HG03521 (cell line): ENCODE data around the gene SPATA16.

Source experiments
- ATAC-seq: cut with Tn5 transposase; IDR thresholded peaks from one replicate; pipeline ENCODE4 v1.9.1; 2021; ENCODE audit warnings: mild to moderate bottlenecking, moderate library complexity; ENCODE audit not compliant: unreplicated experiment

The SPATA16 gene

GRCh38 chr3:173007079-173007723 is 133.8 kb downstream of the SPATA16 start:
- no peak for ATAC-seq

GRCh38 chr3:173006006-173006405 is 135.0 kb downstream of the SPATA16 start:
- ATAC-seq: no peak

- no peak for ATAC-seq
These were observed 136.4 kb downstream of the SPATA16 start for GRCh38 chr3:173004681-173005080.

GRCh38 chr3:173003956-173004355 is 137.1 kb downstream of the SPATA16 start:
- no peak for ATAC-seq

- no peak for ATAC-seq
These were observed 137.6 kb downstream of the SPATA16 start for GRCh38 chr3:173003471-173003870.

DNA sequence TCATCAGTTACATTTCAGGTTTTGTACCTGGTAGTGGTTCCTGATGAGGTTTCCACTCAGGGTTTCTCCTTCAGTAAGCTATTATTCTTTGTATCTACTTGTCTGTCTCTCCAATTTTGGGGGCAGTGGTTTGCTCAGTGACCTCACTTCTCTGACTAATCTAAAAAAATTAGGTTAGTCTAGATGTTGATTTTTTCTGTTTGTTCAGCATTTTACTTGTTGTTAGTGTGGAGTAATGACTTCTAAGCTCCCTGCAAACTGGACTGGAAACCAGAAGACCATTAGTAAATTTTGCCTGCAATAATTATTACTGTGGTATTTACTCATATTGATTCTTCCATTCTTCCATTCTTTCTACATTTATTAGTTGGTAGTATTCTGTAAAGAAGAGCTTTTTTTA is 139.4 kb downstream of the SPATA16 start:
- no peak for ATAC-seq

- ATAC-seq: no peak
These were observed 140.5 kb downstream of the SPATA16 start for GRCh38 chr3:173000553-173000952.

DNA sequence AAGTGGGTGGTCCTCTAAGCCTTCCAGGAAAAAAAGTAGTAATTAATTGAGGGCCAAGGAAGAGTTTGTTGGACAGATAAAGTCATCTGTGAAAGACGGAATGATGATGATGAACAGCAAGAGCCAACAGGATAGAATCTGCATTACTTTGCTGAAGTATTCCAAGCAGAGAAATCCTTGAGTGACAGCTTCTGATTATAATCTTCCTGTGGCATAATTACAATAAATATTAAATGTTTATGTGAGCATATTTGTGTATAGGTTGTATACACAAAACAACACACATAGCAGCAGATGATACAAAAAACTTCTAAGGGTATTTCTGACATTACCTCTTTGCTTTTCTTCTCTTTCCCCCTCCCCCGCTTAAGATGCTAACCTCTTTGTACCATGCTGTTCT is 147.6 kb downstream of the SPATA16 start:
- no peak for ATAC-seq

GRCh38 chr3:172991424-172991996 is 149.5 kb downstream of the SPATA16 start:
- no peak for ATAC-seq

GRCh38 chr3:172989373-172989772 is 151.7 kb downstream of the SPATA16 start:
- no peak for ATAC-seq

- ATAC-seq: no peak
These were observed 153.8 kb downstream of the SPATA16 start for GRCh38 chr3:172987273-172987672.

DNA sequence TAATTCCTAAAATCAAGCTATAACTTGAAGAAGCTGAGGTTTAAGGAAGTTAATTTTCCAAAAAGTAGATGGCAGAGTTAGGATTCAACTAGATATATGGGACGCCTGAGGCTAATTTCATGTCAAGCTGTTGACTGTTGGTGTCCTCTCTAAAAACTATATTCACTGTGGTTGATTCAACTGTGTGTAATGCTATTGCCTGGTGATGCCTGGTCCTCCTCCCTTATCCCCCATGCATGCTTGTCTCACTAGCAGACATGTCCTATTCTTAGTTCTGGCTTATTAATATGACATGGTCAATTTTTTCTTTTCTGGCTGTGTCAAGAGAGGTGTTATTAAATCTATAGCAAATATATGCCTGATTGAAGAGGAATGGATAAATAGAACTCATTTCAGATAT is 156.1 kb downstream of the SPATA16 start:
- no peak for ATAC-seq

- no peak for ATAC-seq
These were observed 158.2 kb downstream of the SPATA16 start for GRCh38 chr3:172982736-172983364.

- ATAC-seq: no peak
These were observed 159.5 kb downstream of the SPATA16 start for GRCh38 chr3:172981407-172981983.

DNA sequence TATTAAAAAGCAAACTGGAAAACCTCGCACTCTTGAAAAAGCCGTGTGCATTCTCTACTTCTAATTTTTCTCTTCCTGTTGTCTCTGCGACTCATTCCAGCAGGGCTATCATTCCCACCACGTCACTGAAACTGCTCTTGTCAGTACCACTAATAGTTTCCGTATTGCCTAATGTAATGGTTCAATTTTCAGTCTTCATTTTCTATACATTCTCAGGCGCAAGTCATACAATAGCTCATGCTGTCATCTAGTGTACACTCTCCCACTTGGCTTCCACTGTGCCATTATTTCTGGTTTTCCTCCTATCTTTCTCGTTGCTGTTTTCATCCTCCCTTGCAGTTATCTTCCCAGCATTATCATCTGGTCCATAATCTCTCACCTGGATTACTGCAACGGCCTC is 160.2 kb downstream of the SPATA16 start:
- no peak for ATAC-seq

- no peak for ATAC-seq
These were observed 163.3 kb downstream of the SPATA16 start for GRCh38 chr3:172977696-172978095.

- ATAC-seq: no peak
These were observed 166.1 kb downstream of the SPATA16 start for GRCh38 chr3:172974969-172975368.

DNA sequence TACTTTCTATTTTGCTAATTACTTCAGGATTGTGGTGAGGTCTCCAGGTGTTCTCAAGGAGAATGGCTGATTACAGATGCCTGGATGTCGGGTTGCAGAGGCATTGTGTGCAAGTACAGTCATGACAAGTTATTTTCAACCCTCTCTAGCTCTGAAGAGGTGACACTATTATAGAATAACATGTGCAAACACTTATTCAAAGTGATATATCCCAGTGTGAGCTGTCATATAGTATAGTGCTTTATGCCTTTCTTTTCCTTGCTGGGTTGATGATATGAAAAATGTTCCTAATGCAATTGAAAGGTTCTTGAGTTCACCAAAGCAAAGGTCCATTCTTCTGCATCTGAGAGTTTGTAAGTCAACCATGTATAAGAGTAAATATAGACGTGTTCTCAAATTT is 167.2 kb downstream of the SPATA16 start:
- ATAC-seq: no peak

DNA sequence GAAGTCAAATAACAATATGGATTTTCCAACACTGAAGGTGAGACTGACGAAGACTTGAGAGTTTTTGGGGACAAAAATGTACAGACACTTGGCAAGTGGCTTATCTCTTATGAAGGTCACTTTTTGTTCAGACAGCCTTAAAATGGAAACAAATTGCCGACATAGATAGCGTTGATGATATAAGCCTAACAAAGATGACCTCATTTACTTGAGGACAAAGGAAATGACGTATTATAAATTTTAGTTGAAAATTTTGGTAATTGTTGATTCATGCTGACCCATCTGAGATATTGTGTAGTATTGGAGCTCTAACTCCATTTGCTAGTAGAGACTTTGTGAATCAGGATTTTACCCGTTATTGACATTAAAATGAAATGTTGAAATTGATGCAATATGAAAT is 168.3 kb downstream of the SPATA16 start:
- no peak for ATAC-seq

DNA sequence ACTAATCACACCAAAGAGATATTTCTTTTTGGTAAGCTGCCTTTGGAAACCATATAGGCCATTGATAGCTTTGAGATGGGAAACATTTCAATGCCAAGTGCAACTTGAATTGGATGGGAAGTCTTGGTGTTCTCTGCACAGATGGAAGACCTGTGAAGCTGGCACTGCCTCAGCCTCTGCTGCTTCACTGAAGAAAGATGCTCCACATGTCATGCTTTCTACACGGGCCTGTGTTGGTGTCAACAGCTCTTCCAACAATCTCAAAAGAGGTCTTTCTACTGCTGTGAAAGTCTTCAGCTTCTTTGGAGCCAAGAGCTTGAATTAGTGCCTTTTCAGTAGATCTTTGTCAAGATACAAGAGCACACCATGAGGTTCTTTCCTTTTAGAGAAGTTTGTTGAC is 169.0 kb downstream of the SPATA16 start:
- ATAC-seq: no peak

- ATAC-seq: no peak
These were observed 172.4 kb downstream of the SPATA16 start for GRCh38 chr3:172968646-172969045.

DNA sequence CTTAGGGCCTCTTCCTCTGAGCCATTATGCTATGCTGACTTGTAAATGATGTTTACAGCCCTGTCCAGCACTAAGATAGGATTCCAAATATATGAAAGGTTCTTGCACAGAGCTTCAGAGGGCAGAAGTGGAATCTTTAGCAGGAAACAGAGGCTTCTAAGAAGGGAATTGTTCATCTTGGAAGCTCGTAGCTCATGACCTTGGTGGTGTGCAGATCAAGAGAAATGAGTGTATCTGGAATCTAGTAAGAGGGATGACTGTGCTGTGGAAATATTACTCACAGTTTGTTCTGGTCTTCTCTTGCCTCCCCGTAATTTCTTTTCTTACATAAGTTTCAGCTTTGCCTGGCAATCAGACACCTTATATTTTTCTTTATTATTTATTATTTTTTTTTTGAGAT is 175.8 kb downstream of the SPATA16 start:
- no peak for ATAC-seq
